Astrocyte of the spinal cord (primary cell): ENCODE results near the gene DMC1.

ENCODE experiments used
- DNase-seq: peaks from one replicate; pipeline ENCODE4 v3.0.0; 2011; ENCODE audit warnings: low read depth, low spot score
- H3K4me3 ChIP-seq: 2 replicates; pipeline ENCODE4 v1.5.1; 2011; ENCODE audit warnings: low read depth, mild to moderate bottlenecking, low read length, moderate library complexity
- in situ Hi-C: cut with HindIII; loops from 2 replicates; pipeline ENCODE4 v1.10.0; 2017; ENCODE audit warnings: low sequenced_read_pairs
- TF ChIP-seq, protein P1 (sequence below): IDR thresholded peaks from 2 replicates; pipeline ENCODE4 v1.5.1; 2012; ENCODE audit warnings: low read depth, mild to moderate bottlenecking, low read length, inconsistent platforms

DMC1 gene

DNA sequence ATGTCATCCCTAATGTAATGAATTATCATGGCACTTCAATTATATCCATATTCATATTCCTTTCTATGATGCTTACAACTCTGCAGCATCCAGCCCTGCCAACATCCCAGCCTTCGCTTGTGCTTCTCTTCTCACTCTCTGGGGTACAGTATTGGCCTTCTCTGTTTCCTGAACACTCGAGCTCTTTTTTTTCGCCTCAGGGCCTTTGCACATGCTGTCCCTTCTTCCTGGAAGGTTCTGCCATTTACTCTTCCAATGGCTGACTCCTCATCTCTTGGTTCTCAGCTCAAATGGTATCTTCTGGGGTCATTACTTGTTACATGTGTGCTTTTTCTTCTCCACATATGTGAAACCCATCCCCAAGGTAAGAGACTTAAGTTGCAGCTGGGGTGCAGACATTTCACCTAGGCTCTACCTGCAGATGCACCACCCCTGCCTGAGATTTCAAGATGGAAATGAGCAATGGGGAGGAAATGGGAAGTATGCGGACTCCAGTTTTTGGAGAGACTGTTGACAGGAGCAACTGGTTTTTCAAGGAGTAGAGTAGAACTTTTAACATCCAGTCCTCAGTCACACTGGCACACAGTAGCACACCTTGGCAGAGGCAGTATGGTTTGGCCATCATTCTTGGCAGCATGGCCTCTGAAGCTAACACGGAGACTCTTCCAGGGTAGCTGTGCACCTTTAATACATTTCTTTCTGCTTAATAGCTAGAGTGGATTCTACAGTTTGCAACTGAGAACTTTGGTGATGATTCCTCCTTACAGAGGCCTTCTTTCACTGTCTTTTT lies 42.4 kb upstream of the DMC1 start:
- TF ChIP-seq, protein P1, sequence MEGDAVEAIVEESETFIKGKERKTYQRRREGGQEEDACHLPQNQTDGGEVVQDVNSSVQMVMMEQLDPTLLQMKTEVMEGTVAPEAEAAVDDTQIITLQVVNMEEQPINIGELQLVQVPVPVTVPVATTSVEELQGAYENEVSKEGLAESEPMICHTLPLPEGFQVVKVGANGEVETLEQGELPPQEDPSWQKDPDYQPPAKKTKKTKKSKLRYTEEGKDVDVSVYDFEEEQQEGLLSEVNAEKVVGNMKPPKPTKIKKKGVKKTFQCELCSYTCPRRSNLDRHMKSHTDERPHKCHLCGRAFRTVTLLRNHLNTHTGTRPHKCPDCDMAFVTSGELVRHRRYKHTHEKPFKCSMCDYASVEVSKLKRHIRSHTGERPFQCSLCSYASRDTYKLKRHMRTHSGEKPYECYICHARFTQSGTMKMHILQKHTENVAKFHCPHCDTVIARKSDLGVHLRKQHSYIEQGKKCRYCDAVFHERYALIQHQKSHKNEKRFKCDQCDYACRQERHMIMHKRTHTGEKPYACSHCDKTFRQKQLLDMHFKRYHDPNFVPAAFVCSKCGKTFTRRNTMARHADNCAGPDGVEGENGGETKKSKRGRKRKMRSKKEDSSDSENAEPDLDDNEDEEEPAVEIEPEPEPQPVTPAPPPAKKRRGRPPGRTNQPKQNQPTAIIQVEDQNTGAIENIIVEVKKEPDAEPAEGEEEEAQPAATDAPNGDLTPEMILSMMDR = no peak
- no peak overlapping the region for H3K4me3 ChIP-seq
- in situ Hi-C loops = no loop called here
- no peak for DNase-seq

DNA sequence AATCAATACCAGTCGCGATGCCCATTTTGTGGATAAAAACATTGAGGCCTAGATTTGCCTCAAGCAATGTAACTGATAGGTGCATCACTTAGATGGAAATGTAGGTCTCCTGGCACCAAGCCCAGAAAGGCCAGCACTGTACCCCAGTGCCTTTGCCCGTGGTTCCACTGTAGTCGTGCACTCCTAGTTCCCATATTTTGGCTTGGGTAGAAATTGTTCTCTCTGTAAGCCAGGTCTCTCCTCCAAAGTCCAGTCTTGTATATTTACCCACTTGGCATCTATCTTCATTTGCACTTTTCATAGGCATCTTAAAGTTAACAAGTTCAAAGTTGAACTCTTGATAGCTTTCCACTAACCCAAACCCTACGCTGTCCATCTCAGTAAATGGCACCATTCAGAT lies 41.6 kb upstream of the DMC1 start:
- H3K4me3 ChIP-seq = no peak overlapping the region
- TF ChIP-seq, protein P1 = no peak
- DNase-seq = no peak
- in situ Hi-C loops = no loop called here

DNA sequence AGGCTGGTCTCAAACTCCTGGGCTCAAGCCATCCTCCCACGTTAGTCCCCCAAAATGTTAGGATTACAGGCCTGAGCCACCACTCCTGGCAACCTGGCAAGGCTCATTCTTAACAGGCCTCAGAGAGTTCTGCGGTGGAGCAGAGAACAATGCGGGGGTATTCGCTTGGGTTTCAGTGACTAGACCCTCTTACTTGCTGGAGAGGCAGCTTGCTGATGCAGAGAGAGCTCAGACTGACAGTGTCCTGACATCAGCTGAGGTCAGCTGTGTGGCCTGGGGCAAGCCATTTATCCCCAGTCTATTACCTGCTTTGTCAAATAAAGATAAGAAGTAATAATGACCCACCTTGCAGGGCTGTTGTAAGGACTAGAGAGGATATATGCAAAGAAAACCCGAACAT lies 40.3 kb upstream of the DMC1 start:
- DNase-seq = no peak
- TF ChIP-seq, protein P1 = no peak
- no peak overlapping the region for H3K4me3 ChIP-seq
- in situ Hi-C loops = no loop called here

DNA sequence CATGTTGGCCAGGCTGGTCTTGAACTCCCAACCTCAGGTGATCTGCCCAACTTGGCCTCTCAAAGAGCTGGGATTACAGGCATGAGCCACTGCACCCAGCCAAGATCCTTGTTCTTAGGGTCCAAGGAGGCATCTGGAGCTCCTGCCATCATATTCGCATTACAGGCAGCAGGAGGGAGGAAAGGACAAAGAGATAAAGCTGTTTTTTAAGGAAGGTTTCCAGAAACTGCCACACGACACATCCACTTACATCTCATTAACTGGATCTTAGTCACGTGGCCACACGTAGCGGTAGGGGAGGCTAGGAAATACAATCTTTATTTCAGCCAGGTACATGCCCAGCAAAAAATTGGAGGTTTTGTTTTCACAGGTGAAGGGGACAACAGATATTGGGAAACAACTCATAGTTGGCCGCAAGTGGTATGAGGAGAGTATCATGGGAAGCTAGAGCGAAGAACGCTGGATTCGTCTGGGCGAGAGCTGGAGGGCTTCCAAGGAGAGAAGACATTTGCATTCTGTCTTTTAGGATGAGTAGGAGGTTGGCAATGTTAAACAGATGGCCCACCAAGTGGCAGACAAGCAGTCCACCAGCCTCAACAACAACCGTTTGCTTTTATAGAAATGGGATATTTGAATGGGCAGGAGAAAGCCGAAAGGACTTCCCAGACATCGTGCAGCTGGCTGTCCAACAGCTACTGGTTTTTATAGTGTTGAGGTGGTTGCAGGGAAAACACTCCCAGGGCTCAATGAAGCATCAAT lies 39.2 kb upstream of the DMC1 start:
- no peak for DNase-seq
- no peak overlapping the region for H3K4me3 ChIP-seq
- in situ Hi-C loops = no loop called here
- TF ChIP-seq, protein P1 = no peak

DNA sequence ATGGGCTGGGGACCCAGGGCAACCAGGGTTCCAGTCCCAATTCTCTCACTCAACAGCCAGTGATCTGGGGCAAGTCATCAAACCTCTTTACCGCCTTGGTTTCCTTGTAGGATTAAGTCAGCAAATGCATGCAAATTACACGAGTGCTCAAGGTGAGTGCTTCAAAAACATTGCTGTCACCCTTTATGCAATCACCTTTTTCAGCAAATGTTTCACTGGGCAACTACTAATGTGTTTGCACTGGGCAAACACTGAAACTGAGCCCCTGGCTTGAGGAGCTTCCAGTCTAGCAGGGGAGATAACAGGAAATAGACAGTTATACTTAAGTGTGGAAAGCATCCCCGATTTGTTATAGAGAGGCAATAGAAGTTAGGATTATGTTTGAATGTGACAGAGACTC lies 37.7 kb upstream of the DMC1 start:
- TF ChIP-seq, protein P1 = no peak
- no peak overlapping the region for H3K4me3 ChIP-seq
- in situ Hi-C loops = no loop called here
- DNase-seq = no peak

DNA sequence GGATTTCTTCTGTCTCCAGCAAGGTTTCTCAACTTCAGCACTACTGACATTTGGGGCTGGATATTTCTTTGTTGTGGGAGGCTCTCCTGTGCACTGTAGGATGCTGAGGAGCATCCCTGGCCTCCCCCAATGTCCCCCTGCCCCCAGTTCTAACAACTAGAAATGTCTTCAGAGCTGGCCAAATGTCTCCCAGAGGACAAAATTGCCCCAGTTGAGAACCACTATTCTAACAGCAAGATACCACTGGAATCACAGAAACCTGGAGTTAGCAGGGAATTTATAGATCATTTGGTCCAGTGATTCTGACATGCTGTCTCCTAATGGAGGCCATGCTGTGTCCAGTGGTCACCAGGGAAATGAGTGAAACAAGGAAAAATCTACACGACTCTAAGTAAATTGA lies 32.2 kb upstream of the DMC1 start:
- in situ Hi-C loops = no loop called here
- DNase-seq = no peak
- TF ChIP-seq, protein P1 = no peak
- no peak overlapping the region for H3K4me3 ChIP-seq
